AG04450 (cell line): ENCODE results near the gene SELENOF. TPM values are rescaled to one million over a fixed set of nuclear protein-coding genes. Genes with fewer than 3 reads are reported as not detected.
"Not testable (repeated sequence)": the region's sequence is repeated elsewhere in the genome, so short reads cannot be mapped to it uniquely, and the experiment has no call there.

Experiments
- CTCF ChIA-PET: fragments of 300-600, 350-600 bp; formaldehyde crosslinking; extraction: SDS; loops from one replicate; lab custom pipeline; 2022; ENCODE audit warnings: antibody characterized with exemption, inconsistent platforms; lab: Charles Lee
- POLR2A ChIA-PET: fragments of 350-600 bp; formaldehyde crosslinking; extraction: SDS; loops from one replicate; lab custom pipeline; 2021; ENCODE audit warnings: antibody characterized with exemption, inconsistent platforms; lab: Yijun Ruan, JAX
- DNase-seq: peaks from one replicate; pipeline ENCODE4 v3.0.0-alpha.2; 2011; ENCODE audit warnings: low read depth, low spot score
- H3K27ac ChIP-seq: one replicate; pipeline ENCODE4 v1.5.1; 2012; ENCODE audit warnings: low read depth, low read length, control low read depth
- H3K27me3 ChIP-seq: one replicate; pipeline ENCODE4 v1.6.0; 2012; ENCODE audit warnings: low read length; ENCODE audit not compliant: control insufficient read depth, insufficient read depth
- H3K4me3 ChIP-seq: 2 replicates; pipeline ENCODE4 v1.5.1; 2011; ENCODE audit warnings: mild to moderate bottlenecking, low read depth, low read length, control low read depth
- H3K9me3 ChIP-seq: 2 replicates; pipeline ENCODE4 v1.5.1; 2012; ENCODE audit warnings: low read length; ENCODE audit not compliant: control insufficient read depth, insufficient read depth
- polyA plus RNA-seq: library from polyadenylated mRNA; depleted of rRNA; stranded (reverse); fragments of >200 nt; gene quantifications from 2 replicates; pipeline ENCODE4 v1.2.3, GENCODE V29; 2011
- TF ChIP-seq, protein P1 (sequence below): IDR thresholded peaks from 2 replicates; pipeline ENCODE4 v1.5.1; 2011; ENCODE audit warnings: low read depth, low read length, control low read depth, inconsistent platforms

Gene SELENOF
- polyA plus RNA-seq, 1 experiment = 358 TPM

DNA sequence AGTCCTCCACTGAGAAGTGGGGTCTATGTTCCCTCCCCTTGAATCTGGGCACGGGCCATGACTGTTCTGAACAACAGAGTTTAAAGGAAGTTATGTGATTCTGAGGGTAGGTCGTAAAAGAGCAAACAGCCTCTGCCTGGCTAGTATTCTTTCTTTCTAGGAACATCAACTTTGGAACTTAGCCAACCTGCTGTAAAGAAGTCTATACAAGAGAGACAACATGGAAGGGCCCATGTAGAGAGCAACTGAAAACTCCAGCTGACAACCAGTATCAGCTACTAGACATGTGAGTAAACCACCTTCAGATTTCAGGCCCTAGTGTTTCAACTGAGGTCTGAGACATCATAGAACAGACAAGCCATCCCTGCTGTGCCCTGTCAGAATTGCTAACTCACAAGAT lies 7.5 kb downstream of the SELENOF start:
- H3K27ac ChIP-seq = no peak overlapping the region
- H3K27me3 ChIP-seq = no peaks in the 10 kb centered on the region
- TF ChIP-seq, protein P1, sequence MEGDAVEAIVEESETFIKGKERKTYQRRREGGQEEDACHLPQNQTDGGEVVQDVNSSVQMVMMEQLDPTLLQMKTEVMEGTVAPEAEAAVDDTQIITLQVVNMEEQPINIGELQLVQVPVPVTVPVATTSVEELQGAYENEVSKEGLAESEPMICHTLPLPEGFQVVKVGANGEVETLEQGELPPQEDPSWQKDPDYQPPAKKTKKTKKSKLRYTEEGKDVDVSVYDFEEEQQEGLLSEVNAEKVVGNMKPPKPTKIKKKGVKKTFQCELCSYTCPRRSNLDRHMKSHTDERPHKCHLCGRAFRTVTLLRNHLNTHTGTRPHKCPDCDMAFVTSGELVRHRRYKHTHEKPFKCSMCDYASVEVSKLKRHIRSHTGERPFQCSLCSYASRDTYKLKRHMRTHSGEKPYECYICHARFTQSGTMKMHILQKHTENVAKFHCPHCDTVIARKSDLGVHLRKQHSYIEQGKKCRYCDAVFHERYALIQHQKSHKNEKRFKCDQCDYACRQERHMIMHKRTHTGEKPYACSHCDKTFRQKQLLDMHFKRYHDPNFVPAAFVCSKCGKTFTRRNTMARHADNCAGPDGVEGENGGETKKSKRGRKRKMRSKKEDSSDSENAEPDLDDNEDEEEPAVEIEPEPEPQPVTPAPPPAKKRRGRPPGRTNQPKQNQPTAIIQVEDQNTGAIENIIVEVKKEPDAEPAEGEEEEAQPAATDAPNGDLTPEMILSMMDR = no peak
- no peak for DNase-seq
- ChIA-PET POLR2A (no interaction called here), CTCF (no interaction called here)
- H3K9me3 ChIP-seq = no peaks in the 10 kb centered on the region
- no peak overlapping the region for H3K4me3 ChIP-seq

DNA sequence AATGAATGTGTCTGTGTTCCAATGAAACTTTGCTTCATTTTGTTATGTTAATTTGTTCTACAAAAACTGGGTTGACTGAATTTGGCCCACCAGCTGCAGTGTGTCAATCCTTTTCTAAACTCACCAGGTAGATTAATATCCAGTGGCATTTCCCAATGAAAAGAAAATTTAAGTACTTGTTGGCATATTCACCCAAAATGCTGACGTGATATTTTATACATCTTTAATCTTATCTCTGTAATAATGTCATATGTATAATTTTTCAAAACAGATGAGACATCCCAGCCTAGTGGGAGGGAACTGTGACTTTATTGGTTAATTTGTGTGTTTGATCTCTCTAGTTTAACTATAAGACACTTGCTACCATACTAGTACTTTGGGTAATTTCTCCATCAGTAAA lies 8.1 kb downstream of the SELENOF start:
- DNase-seq = no peak
- H3K9me3 ChIP-seq = no peaks in the 10 kb centered on the region
- H3K27ac ChIP-seq = no peak overlapping the region
- TF ChIP-seq, protein P1 = no peak
- no peak overlapping the region for H3K4me3 ChIP-seq
- ChIA-PET POLR2A (no interaction called here), CTCF (no interaction called here)
- H3K27me3 ChIP-seq = no peaks in the 10 kb centered on the region

- H3K9me3 ChIP-seq, POLR2A ChIA-PET, H3K27me3 ChIP-seq, H3K27ac ChIP-seq, CTCF ChIA-PET, H3K4me3 ChIP-seq, DNase-seq: not testable (repeated sequence)
Measured at GRCh38 chr1:86899401-86899800, 14.5 kb downstream of the SELENOF start.

DNA sequence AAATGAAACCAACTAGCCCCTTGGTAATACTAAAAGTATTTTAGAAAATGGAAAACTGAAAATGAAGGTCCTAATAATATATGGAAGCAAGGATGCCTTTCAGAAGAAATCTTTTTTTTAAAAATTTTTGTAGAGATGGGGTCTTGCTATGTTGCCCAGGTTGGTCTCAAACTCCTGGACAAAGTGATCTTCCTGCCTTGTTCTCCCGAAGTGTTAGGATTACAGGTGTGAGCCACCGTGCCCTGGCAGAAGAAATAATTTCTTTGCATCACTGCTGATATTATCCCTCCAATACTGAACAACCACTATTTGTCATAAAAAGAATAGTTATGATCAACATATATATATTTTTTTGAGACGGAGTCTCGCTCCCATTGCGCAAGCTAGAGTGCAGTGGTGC lies 25.6 kb downstream of the SELENOF start:
- Histone ChIP-seq H3K4me3 (no peak overlapping the region), H3K27ac (no peak overlapping the region), H3K9me3 (no peaks in the 10 kb centered on the region), H3K27me3 (no peaks in the 10 kb centered on the region)
- CTCF ChIA-PET = no interaction called here
- POLR2A ChIA-PET = no interaction called here
- TF ChIP-seq, protein P1 = no peak
- DNase-seq = no peak

- ChIA-PET CTCF (no interaction called here), POLR2A (no interaction called here)
- DNase-seq = no peak
- Histone ChIP-seq H3K27ac (no peak overlapping the region), H3K27me3 (no peaks in the 10 kb centered on the region), H3K9me3 (no peaks in the 10 kb centered on the region), H3K4me3 (no peak overlapping the region)
- TF ChIP-seq, protein P1 = no peak
Measured at GRCh38 chr1:86887479-86888162, 26.3 kb downstream of the SELENOF start.
